Osteocyte (in vitro differentiated cells): ENCODE data around the gene PRAF2. TPM values are rescaled to one million over a fixed set of nuclear protein-coding genes. Genes with fewer than 3 reads are reported as not detected.

ENCODE experiments used
- DNase-seq: peaks from one replicate; pipeline ENCODE4 v3.0.0; 2021; ENCODE audit warnings: mixed read lengths; ENCODE audit not compliant: unreplicated experiment; ENCODE audit errors: extremely low spot score
- H3K27ac Mint-ChIP-seq: one replicate; pipeline ENCODE4 v1.8.0; 2021; ENCODE audit warnings: mild to moderate bottlenecking, mixed read lengths; ENCODE audit not compliant: unreplicated experiment
- H3K27me3 Mint-ChIP-seq: one replicate; pipeline ENCODE4 v1.8.0; 2021; ENCODE audit warnings: mixed read lengths; ENCODE audit not compliant: unreplicated experiment
- H3K36me3 Mint-ChIP-seq: one replicate; pipeline ENCODE4 v1.8.0; 2021; ENCODE audit warnings: mixed read lengths; ENCODE audit not compliant: unreplicated experiment
- H3K4me1 Mint-ChIP-seq: one replicate; pipeline ENCODE4 v1.8.0; 2021; ENCODE audit warnings: mixed read lengths; ENCODE audit not compliant: unreplicated experiment
- H3K4me3 Mint-ChIP-seq: one replicate; pipeline ENCODE4 v1.8.0; 2021; ENCODE audit warnings: mild to moderate bottlenecking, moderate library complexity, mixed read lengths; ENCODE audit not compliant: unreplicated experiment
- H3K9me3 Mint-ChIP-seq: one replicate; pipeline ENCODE4 v1.8.0; 2021; ENCODE audit warnings: mixed read lengths; ENCODE audit not compliant: unreplicated experiment
- CTCF ChIP-seq: fragments of 200-600 bp; sonication (generic); IDR thresholded peaks from 2 replicates; pipeline ENCODE4 v1.5.0; 2021; ENCODE audit warnings: antibody characterized with exemption, mild to moderate bottlenecking, moderate library complexity
- total RNA-seq: library from RNA; stranded (reverse); gene quantifications from 2 replicates; pipeline ENCODE4 v1.2.1, GENCODE V29; 2021

PRAF2 gene
- total RNA-seq, 1 donor from 2014 or later, result 55.3 TPM

GRCh38 chrX:49106296-49106695 is 32.5 kb upstream of the PRAF2 start:
- no peak for TF ChIP-seq CTCF
- Mint-ChIP-seq H3K36me3 (no peaks in the 10 kb centered on the region), H3K4me3 (no peak overlapping the region), H3K27ac (no peak overlapping the region), H3K9me3 (no peaks in the 10 kb centered on the region), H3K4me1 (peaks cover 4% of the 10 kb centered on the region), H3K27me3 (no peaks in the 10 kb centered on the region)
- DNase-seq, result no peak

GRCh38 chrX:49103637-49104036 is 29.8 kb upstream of the PRAF2 start:
- Mint-ChIP-seq H3K4me1 (peaks cover 8% of the 10 kb centered on the region), H3K9me3 (no peaks in the 10 kb centered on the region), H3K36me3 (no peaks in the 10 kb centered on the region), H3K4me3 (no peak overlapping the region), H3K27me3 (no peaks in the 10 kb centered on the region), H3K27ac (no peak overlapping the region)
- no peak for DNase-seq
- TF ChIP-seq CTCF, result no peak

GRCh38 chrX:49102190-49102589 is 28.4 kb upstream of the PRAF2 start:
- H3K4me3 Mint-ChIP-seq, result peak overlapping the region; percentile 81
- no peak for DNase-seq
- no peaks in the 10 kb centered on the region for H3K36me3 Mint-ChIP-seq
- H3K27me3 Mint-ChIP-seq, result no peaks in the 10 kb centered on the region
- no peak for TF ChIP-seq CTCF
- no peak overlapping the region for H3K27ac Mint-ChIP-seq
- no peaks in the 10 kb centered on the region for H3K9me3 Mint-ChIP-seq
- H3K4me1 Mint-ChIP-seq, result peaks cover 8% of the 10 kb centered on the region

- Mint-ChIP-seq H3K4me3 (peak overlapping the region; percentile 81), H3K9me3 (no peaks in the 10 kb centered on the region), H3K27ac (no peak overlapping the region), H3K4me1 (peaks cover 8% of the 10 kb centered on the region), H3K36me3 (no peaks in the 10 kb centered on the region), H3K27me3 (no peaks in the 10 kb centered on the region)
- TF ChIP-seq CTCF, result no peak
- DNase-seq, result no peak
These were observed 27.8 kb upstream of the PRAF2 start for GRCh38 chrX:49101629-49101984.

GRCh38 chrX:49100704-49101628 is 27.2 kb upstream of the PRAF2 start:
- no peak for TF ChIP-seq CTCF
- Mint-ChIP-seq H3K4me1 (peaks cover 8% of the 10 kb centered on the region), H3K4me3 (peak overlapping the region; percentile 81), H3K9me3 (peaks cover 3% of the 10 kb centered on the region), H3K27ac (peak overlapping the region; percentile 47), H3K36me3 (peaks cover 1% of the 10 kb centered on the region), H3K27me3 (no peaks in the 10 kb centered on the region)
- peak; percentile 95 for DNase-seq
